Measurements from ENCODE around the gene LCN10. TPM values are rescaled to one million over a fixed set of nuclear protein-coding genes. Genes with fewer than 3 reads are reported as not detected.
"Not testable (repeated sequence)": the region's sequence is repeated elsewhere in the genome, so short reads cannot be mapped to it uniquely, and the experiment has no call there.

LCN10 gene
- polyA plus RNA-seq, 3 donors = 0.16 TPM; not detected in 2

DNA sequence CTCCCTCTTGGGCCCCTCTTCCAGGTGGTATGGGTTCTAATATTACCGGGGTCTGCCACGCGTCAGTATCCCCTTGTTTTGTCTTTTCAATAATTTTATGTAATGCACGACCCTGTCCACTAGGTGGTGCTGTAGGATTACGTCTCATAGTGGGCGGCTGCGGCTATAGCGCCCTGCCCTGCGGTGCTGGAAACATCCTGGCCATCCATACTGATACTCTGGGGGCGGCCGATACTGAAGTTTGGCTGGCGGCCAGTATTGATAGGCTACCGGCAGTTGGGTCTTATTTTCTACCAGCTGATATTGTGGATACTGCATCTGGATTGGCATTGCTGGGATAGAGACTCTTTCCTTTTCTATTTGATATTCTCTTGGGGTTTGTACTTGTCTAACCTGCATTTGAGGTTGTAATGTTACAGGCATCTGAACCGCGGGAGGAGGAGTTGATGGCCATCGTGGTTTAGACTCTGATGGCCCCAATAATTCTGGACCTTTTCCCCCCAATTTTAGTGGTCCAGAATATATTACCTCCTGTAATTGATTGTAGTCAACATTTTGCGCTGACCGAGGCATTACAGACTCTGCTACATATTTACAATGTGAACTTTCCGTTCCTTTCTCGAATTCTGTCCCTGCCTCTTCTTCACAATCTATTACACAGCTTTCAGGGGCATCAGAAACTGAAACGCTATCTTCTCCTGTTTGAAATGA is 45.1 kb upstream of the LCN10 start:
- H3K27ac ChIP-seq (ENCODE audit: low read depth in 1 of 2, low read length in 2 of 2) = no peak overlapping the region
- intact Hi-C loops (cut with micrococcal nuclease) = loop anchor here (1.0 to 10.0 kb wide), 3 partner anchors 244 to 277 kb away; partner anchors contain the start of gene FUT7 (in 1 of the 2)
- DNase-seq = peak; percentile 52 to 70 (median 69)
- peaks cover 4% of the 10 kb centered on the region for H3K79me2 ChIP-seq (ENCODE audit: insufficient read depth, low read length)
- Mint-ChIP-seq H3K4me3 (peak overlapping the region in 1 of 2 donors; percentile 9), H3K9me3 (no peaks in the 10 kb centered on the region), H3K4me1 (peaks cover 15% of the 10 kb centered on the region), H3K27ac (peak overlapping the region in 1 of 7 donors; percentile 64), H3K36me3 (peaks cover 0 to 4% of the 10 kb centered on the region in 2 donors), H3K27me3 (ENCODE audit: low read depth in 3 of 3) (peaks cover 0 to 3% (median 0%) of the 10 kb centered on the region in 3 donors)
- no peak overlapping the region for H3K4me3 ChIP-seq (replicated peaks in 1 of 3; ENCODE audit: low read depth in 2 of 3, low read length in 3 of 3)
- no peak overlapping the region for H3K9ac ChIP-seq (ENCODE audit: insufficient read depth, low read length, poor library complexity, severe bottlenecking)
- peak; percentile 90 for TF ChIP-seq CTCF (IDR thresholded peaks at IDR 0.05)
- peaks cover 13% of the 10 kb centered on the region for H4K20me1 ChIP-seq (ENCODE audit: insufficient read depth, low read length)
- H3K36me3 ChIP-seq (replicated peaks in 1 of 2; ENCODE audit: control insufficient read depth in 1 of 2, insufficient read depth in 2 of 2, low read length in 2 of 2) = no peaks in the 10 kb centered on the region
- H3K9me3 ChIP-seq (replicated peaks in 1 of 2; ENCODE audit: control insufficient read depth in 1 of 2, insufficient read depth in 1 of 2, low read length in 2 of 2) = no peaks in the 10 kb centered on the region
- no peak overlapping the region for H2AFZ ChIP-seq (ENCODE audit: insufficient read depth, low read depth, low read length, poor library complexity, severe bottlenecking)
- H3K27me3 ChIP-seq (ENCODE audit: control insufficient read depth in 2 of 2, insufficient read depth in 2 of 2, low read length in 2 of 2) = no peaks in the 10 kb centered on the region
- H3K4me2 ChIP-seq (replicated peaks; ENCODE audit: extremely low read depth, low read length, poor library complexity, severe bottlenecking) = no peak overlapping the region
- H3K4me1 ChIP-seq (ENCODE audit: control insufficient read depth in 1 of 2, insufficient read depth in 2 of 2, low read length in 2 of 2) = peaks cover 17 to 23% of the 10 kb centered on the region in 2 donors
- WGBS (ENCODE audit: insufficient coverage) = 20% methylated on average over 11 of the region's 21 CpGs

GRCh38 chr9:136786983-136787382 is 44.2 kb upstream of the LCN10 start:
- intact Hi-C loops (cut with micrococcal nuclease) = loop anchor here (1.0 to 10.0 kb wide), 3 partner anchors 245 to 278 kb away; partner anchors contain the start of gene FUT7 (in 1 of the 2)
- H3K27ac Mint-ChIP-seq; H3K4me3 ChIP-seq (replicated peaks in 1 of 3; ENCODE audit: low read depth in 2 of 3, low read length in 3 of 3); H3K4me2 ChIP-seq (replicated peaks; ENCODE audit: extremely low read depth, low read length, poor library complexity, severe bottlenecking); H3K79me2 ChIP-seq (ENCODE audit: insufficient read depth, low read length); H3K9ac ChIP-seq (ENCODE audit: insufficient read depth, low read length, poor library complexity, severe bottlenecking); H3K27me3 ChIP-seq (ENCODE audit: control insufficient read depth in 2 of 2, insufficient read depth in 2 of 2, low read length in 2 of 2); H3K27me3 Mint-ChIP-seq (ENCODE audit: low read depth in 3 of 3); H2AFZ ChIP-seq (ENCODE audit: insufficient read depth, low read depth, low read length, poor library complexity, severe bottlenecking); H3K36me3 Mint-ChIP-seq; H3K9me3 Mint-ChIP-seq; H3K9me3 ChIP-seq (replicated peaks in 1 of 2; ENCODE audit: control insufficient read depth in 1 of 2, insufficient read depth in 1 of 2, low read length in 2 of 2); H3K4me3 Mint-ChIP-seq; DNase-seq; H4K20me1 ChIP-seq (ENCODE audit: insufficient read depth, low read length); H3K27ac ChIP-seq (ENCODE audit: low read depth in 1 of 2, low read length in 2 of 2); H3K36me3 ChIP-seq (replicated peaks in 1 of 2; ENCODE audit: control insufficient read depth in 1 of 2, insufficient read depth in 2 of 2, low read length in 2 of 2): not testable (repeated sequence)
- 80% methylated on average over 3 of the region's 4 CpGs for WGBS (ENCODE audit: insufficient coverage)
- H3K4me1 ChIP-seq (ENCODE audit: control insufficient read depth in 1 of 2, insufficient read depth in 2 of 2, low read length in 2 of 2) = peaks cover 12 to 15% of the 10 kb centered on the region in 2 donors
- peaks cover 10% of the 10 kb centered on the region for H3K4me1 Mint-ChIP-seq

Data from CD14-positive monocyte (primary cell).